H1 (cell line): Measurements from ENCODE around the gene ITPKB.

Experiments
- CTCF ChIP-seq, 3 experiments: IDR thresholded peaks; 1 replicate in 2 of 3; 2 replicates in 1 of 3; pipeline versions ENCODE4 v1.5.1 to v1.6.1; 2011; ENCODE audit warnings: low read length in 3 of 3, mild to moderate bottlenecking in 3 of 3, inconsistent platforms in 2 of 3, low read depth in 1 of 3, moderate library complexity in 1 of 3; ENCODE audit not compliant: insufficient read depth in 1 of 3; ENCODE audit errors: control extremely low read depth in 1 of 3
- MAX ChIP-seq: IDR thresholded peaks from 2 replicates; pipeline ENCODE4 v1.6.1; 2012; ENCODE audit warnings: inconsistent platforms
- POLR2A ChIP-seq, 2 experiments: IDR thresholded peaks; 1 replicate in 1 of 2; 2 replicates in 1 of 2; pipeline ENCODE4 v1.6.1; 2011; ENCODE audit warnings: low read depth in 2 of 2, low read length in 2 of 2, mild to moderate bottlenecking in 2 of 2; ENCODE audit errors: control extremely low read depth in 1 of 2
- POLR2AphosphoS5 ChIP-seq: IDR thresholded peaks from 2 replicates; pipeline ENCODE4 v1.6.1; 2011; ENCODE audit warnings: low read depth, low read length

GRCh38 chr1:226678251-226678650, 60.8 kb downstream of the ITPKB start:
- TF ChIP-seq POLR2A (IDR thresholded peaks at IDR 0.05; ENCODE audit: control extremely low read depth in 1 of 2, low read depth in 2 of 2, low read length in 2 of 2) (no peak), POLR2AphosphoS5 (no peak), MAX (no peak), CTCF (IDR thresholded peaks at IDR 0.05; ENCODE audit: control extremely low read depth in 1 of 3, insufficient read depth in 1 of 3, low read depth in 1 of 3, low read length in 3 of 3) (no peak)
